HG03025 (cell line): ENCODE data around the gene PHIP.
"Not testable (repeated sequence)": the region's sequence is repeated elsewhere in the genome, so short reads cannot be mapped to it uniquely, and the experiment has no call there.

ENCODE experiments used
- ATAC-seq: cut with Tn5 transposase; IDR thresholded peaks from one replicate; pipeline ENCODE4 v1.9.1; 2021; ENCODE audit warnings: mild to moderate bottlenecking, moderate library complexity; ENCODE audit not compliant: unreplicated experiment, low FRiP score

PHIP gene

DNA sequence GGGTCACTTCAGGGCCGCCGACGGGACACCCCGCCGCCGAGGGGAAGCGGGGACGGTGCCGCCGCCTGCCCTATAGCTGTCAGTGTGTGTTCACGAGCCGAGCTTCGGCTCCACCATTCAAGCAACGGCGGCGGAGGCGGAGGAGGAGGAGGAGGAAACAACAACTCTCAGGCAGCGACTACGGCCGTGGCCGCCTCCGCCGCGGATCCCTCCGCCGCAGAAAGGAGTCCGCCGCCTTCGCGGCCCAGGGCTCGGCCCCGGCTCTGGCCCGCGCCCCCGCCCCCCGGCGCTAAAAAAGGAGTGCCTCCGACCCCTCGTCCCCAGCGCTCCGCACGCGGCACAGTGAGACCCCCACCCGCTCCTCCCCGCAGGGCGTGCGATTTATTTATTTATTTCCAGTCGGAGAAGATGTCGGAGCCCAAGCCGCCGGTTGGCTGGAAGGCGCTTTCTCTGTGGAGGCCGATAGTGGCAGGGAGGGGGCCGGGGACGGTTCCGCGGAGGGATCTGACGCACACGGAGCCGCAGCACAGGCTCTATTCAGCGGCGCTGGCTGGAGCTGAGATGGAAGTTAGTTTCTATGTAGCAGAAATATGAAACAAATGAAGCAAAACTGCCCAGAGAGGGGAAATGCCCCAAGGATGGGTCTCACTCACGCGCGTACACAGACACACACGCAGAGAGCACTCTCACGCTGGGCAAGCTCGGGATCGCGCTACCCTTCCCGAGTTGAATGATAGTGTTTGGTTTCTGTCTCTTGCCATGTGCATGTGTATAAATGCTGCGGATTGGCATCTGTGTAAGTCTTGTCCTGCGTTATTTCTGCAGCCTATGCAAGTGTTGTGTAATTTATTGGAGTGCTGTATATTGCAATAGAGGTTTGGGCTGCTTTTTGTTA is at the start of gene PHIP:
Gene PHIP, minus strand, starts transcription at position 180 of the 895 bp plus-strand sequence. CDS start 186 bp downstream, outside the sequence.
- peak; percentile 72 for ATAC-seq

DNA sequence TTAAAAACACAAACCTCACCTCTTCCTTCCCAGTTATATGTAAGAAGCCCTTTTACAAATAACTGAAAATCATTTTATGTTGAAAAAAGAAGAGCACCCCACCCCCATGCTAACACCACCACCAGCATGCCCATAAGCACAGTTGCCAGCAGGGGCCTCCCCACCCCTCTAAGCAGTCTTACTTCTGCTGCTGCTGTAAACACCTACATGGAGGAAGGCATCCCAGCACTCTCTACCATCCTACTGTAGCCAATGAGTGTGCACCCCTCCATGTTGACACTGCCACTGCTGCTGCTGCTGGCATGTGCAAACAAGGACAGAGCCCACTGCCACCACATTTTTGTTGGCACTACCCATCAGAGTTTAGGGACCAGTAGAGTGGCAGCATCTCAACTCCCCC is 49.6 kb upstream of the PHIP start:
- ATAC-seq, result no peak

DNA sequence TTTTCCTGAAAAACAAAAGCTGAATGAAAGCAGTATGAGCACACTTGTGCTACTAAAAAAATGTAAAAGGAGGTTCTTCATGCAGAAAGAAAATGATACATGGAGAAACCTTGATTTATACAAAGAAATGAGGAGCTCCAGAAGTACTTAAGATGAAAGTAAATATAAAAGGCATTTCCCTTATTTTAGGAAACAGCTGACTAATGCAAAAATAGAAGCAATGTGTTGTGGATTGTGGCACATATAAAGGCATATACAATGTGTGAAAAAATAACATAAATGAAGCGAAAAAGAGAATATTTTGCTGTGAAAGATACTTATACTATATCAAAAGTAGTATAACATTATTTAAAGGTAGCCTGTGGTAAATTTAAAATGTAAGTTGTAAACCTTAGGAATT is 41.2 kb upstream of the PHIP start:
- no peak for ATAC-seq

DNA sequence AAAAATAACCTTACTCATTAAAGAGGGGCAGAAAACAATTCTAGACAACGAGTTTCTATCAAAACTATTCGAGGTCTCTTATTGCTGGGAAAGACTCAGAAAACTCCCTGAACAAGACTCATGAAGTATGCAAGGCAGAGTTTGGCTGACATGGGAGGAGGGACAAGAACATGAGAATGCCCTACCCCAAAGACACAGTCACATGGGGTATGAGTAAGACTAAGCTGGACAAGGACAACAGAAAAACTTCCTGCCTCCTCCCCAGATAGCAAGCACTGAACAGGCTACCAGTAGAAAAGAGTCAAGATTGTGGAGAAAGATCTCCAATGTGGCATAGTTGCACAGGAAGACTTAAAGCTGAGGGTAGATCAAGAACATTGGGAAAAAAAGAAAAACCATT is 39.7 kb upstream of the PHIP start:
- no peak for ATAC-seq

DNA sequence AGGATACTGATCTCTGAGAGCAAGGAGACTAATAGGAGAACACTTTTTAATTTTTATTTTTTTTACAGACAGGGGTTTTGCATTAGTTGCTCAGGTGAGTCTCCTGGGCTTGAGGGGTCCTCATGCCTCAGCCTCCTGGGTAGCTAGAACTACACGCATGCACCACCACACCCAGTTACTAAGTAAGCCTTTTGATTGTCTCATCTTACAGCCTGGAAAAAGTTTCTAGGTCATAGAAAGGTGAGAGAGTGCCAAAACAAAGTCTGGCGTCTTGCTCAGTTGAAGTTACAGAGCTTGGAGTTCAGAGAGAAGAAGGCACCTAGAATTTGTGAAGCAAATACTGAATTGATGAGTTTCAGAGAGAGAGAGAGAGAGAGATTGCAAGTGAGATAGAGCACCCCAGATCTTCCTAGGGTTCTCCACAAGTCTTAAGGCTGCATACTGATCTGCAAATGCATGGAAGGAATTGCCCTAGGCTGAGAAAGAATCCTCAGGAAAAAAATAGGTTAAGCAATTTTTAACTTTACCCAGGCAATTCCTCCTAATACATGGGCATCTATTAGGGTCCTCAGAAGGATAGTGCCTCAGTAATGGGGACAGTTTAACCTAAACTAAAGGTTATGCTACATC is 37.6 kb upstream of the PHIP start:
- no peak for ATAC-seq

DNA sequence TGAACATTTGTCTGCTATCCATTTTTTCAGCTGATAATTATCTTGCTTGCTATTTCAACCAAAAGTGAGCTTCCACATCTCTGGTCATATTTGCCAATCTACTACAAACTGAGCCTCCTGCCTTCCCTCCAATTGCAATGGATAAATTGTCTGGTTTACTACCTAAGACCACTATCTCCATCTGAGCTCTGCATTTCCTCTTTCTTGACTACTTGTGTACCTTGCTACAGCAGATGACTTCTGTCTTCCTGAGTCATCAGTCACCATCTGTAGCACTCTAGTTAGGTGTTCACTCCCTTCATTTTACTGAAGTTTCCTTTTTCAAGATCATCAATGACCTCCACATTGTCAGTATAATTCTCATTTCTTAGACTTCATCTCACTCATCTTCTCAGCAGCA is 33.5 kb upstream of the PHIP start:
- ATAC-seq, result no peak

DNA sequence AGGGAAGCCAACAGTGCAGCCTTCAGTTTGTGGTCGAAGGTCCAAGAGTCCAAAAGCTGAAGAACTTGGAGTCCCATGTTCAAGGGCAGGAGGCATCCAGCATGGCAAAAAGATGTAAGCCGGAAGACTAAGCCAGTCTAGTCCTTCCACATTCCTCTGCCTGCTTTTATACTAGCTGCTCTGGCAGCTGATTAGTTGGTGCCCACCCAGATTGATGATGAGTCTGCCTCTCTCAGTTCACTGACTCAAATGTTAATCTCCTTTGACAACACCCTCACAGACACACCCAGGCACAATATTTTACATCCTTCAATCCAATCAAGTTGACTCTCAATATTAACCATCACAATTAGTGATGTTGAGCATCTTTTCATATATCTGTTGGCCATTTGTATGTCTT is 23.1 kb upstream of the PHIP start:
- no peak for ATAC-seq

DNA sequence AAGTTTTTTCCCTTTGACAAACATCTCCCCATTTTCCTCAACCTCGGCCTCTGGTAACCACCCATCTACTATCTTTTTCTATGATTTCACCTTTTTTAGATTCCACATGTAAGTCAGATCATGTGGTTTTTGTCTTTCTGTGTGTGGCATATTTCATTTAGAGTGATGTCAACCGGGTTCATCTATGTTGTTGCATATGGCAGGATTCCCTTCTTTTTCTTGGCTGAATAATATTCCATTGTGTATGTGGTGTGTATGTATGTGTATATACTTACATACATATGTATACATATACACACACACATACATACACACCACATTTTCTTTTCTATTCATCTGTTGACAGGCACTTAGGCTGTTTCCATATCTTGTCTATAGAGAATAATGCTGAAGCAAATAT is 22.2 kb upstream of the PHIP start:
- ATAC-seq, result no peak

DNA sequence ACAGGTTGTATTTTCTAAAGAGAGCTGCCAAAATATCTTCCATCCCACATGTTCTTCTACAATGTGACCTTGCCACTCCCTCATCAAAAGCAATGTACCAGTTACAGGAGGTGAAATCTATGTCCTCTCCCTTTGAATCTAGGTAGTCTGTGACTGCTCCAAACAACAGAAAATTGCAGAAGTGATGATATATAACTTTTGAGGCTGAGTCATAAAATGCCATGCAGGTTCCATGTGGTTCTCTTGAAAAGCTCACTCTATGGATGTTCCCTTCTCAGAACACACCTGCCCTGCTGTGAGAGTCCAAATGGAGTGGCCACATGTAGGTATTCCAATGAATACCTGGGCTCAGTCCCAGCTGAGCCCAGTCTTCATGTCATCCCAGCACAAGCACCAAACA is 16.9 kb upstream of the PHIP start:
- no peak for ATAC-seq

DNA sequence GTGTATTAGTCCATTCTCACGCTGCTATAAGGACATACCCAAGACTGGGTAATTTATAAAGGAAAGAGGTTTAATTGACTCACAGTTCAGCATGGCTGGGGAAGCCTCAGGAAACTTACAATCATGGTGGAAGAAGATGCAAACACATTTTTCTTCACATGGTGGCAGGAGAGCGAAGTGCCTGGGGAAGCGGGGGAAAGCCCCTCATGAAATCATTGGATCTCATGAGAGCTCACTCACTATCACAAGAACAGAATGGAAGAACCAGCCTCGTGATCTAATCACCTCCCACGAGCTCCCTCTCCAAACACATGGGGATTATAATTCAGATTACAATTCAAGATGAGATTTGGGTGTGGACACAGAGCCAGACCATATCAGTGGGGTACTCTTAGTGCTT is 13.7 kb upstream of the PHIP start:
- not testable (repeated sequence) for ATAC-seq

DNA sequence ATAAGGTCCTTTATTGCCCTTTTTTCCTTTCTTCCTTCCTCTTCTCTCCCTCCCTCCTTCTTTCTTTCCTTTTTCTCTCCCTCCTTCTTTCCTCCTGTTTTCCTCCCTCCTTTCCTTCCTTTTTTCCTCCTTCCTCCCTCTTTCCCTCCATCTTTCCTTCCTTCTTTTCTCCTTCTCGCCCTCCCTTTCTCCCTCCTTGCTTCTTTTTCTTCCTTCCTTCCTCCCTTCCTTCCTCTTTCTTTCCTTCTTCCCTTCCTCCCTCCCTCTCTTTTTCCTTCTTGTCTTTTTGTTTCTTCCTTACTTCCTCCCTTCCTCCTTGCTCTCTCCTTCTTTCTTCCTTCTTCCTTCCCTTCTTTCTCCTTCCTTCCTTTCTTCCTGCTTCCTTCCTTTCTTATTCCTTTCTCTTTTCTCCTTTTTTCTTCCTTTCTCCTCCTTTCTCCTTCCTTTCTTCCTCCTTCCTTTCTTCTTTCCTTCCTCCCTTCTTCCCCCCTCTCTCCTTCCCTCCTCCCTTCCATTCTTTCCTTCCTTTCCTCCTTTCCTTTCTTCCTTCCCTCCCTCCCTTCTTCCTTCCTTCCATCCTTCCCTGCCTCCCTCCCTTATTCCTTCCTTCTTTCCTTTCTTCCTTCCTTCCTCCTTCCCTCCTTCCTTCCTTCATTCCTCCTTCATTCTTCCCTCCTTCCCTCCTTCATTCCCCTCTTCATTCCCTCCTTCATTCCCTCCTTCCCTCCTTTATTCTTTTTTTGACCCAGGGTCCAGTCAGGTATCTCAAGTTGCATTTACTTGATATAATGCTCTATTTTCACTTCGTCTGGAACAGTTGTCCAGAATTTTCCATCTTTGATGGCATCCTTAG is 11.7 kb upstream of the PHIP start:
- ATAC-seq, result no peak

DNA sequence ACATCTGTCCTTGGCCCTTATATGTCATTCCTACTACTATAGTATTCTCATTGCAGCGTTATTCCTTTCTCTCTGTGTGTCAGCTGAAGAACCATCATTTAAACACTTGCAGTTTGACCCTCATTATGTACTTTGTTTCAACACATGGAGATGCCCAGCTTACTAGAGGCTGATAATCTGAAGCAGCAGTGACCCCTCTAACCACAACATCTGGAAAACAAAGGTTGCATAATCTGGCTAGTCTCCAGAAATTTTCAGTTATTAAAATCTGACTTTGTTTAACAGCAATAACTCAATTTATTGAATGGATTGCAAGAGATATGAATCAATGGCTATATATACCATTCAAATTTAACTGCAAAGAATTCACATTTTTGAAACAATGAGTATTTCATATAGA is 6.6 kb upstream of the PHIP start:
- ATAC-seq, result no peak

DNA sequence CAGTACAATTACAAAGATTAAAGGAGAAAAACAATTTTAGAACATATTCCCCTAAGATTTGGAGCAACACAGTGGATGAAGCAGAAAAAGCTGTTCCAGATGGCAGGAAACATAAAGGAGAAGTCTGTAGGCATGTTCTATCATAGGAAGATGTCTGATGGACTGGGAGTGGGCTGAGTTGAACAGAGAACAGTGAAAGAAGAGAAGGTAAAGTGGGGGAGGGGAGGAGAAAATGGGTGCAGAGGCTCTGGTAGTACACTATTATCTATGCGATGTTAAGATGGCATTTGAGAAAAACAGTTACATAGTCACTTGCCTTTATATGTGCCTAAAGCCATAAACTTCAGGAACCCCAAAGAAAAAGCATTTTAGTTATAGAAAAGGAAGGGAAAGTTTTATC is 4.2 kb upstream of the PHIP start:
- no peak for ATAC-seq

DNA sequence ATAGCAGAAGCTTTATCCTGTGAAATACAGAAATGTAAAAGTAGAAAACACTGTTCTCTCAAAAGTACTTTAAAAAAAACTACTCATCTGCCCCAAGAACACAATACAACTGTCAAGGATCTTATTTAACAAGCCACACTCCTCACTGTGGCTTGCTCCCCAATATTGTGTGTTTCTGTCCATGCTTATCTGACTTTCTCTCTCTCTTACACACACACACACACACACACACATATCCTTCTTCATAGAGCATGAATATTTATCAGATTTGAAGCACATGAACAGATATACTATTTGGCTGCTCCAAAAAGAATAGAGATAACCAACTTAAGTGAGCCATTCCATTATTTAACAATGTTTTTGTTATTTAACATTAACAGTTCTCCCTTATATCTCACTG is 3.6 kb upstream of the PHIP start:
- ATAC-seq, result no peak

DNA sequence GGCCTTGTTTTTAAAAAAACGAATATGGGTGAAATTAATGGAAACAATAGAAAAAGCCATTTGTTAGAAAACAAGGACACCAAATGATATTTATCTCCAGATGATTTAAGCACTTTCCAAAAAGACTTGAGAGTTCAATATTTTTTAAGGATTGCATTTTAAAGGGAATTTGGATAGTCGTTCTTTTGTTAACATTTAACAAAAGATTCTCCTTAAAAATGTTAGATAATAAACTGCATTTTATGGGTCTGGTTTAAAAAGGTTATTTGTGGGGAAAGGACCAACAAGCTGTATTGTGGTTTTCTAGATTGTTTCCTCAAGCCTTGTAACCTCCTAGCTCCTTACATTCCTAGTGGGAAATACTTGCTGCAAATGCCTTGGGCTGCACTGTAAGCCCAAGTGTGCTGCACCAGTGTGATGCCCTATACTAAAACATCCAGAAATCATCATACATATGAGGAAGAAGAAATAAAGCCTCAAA is 1.5 kb upstream of the PHIP start:
- no peak for ATAC-seq

DNA sequence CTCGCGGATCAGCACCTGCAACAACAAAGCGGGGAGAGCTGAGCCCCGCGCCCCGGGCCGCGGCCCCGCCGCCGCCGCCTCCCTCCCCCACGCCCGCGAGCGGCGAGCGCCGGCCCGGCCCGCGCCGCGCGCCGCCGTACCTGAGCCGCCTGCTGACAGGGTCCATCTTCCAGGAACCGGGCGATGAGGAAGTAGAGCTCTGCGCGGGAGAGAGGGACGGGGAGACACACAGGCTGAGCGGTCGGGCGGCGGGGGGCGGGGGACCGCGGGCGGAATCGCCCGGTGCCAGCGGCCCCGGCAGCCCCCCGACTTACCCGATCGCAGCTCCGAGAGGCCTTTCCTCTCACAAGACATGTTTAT is 359 bp downstream of the PHIP start:
- peak; percentile 28 for ATAC-seq

DNA sequence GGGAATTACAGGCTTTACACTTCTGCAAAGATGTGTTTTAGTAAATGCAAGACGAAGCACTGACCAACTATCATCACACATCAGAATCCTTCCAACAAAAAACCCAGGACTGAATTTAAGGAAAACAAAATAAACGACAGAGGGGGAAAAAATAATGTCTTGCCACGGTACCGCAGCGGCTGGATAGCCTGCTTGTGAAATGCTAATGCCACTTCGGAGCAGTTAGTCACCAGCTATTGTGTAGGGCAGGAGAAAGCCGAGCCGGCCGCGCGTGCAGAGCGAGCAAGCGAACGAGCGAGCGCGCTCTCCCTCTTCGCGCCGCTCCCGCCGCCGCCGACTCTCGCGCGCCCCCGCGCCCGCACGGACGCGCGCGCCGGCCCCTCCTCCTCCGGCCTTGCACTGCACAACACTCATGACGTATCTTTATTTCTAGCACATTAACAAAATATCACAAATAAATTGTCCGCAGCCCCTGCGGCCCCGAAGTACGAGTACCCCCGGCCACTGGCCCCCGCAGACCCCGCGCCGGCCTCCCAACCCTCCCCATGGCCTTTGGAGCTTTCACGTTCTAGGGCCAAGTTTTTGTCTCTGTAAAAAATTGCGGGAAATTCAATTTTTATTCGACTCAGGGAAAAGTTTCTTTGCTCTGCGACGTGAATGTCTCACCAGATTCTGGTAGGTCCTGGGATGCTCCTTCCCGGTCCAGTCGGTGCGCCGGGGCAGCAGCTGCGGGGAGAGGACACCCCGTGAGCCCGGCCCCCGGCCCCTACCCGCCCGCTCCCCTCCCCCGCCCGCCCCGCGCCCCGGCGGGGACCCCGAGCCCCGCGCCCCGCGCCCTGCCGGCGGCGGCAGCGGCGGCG is 1.0 kb downstream of the PHIP start:
- ATAC-seq, result peak; percentile 44

DNA sequence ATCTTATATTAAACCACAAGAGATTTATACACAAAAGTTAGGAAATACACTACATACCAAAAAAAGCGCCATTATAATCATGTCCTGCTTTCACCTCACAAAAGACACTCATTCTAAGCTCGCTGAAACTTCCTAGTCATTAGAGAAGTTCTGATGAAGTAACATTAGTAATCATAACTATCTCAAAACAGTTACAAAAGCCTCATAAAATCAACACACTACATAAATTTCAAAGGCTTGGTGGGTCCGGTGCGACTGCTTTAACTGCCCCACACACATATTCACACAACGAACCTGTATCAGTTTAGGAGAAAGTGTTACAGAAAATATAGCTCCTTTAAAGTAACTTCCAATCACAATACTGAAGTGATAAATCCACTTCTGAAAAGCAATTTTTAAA is 1.9 kb downstream of the PHIP start:
- no peak for ATAC-seq

DNA sequence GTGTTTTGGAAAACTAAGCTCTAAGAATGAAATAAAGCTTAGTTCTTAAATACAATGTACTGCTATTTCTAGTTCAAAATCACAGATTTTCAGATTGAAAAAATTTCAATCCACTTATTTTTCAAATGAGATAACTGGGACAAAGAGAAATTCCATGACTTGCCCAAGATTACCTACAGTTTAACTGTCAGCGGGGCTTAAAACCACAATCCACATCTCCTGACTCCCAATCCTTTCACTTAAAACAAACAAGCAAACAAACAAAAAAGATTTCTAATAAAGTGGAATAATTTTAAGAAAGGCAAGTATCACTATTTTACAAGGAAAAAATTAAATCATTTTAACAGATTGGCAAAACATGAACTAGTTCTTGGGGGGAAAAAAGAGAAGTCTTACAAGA is 4.2 kb downstream of the PHIP start:
- ATAC-seq, result no peak

DNA sequence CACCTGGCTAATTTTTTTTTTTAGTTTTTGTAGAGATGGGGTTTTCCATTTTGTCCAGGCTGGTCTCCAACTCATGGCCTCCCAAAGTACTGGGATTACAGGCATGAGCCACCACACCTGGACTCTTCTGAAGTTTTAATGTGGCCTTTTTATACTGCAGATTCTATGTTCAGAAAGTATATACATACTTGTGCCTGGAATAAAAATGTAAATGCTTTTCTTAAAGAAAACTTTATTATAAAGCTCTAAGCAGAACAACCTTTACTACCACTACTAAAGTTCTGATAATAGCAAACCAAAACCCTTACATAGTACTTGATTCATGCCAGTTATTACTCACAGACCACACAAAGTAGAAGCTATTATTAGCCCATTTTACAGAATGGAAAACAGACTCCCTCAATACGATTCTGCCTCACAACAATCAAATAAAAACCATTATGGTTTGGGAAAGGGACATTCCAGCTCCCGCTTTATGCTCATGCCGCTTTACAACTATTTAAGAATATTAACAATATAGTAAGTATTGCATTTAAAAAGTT is 5.3 kb downstream of the PHIP start:
- ATAC-seq, result no peak
